SK-N-SH (cell line): ENCODE data around the gene ADK. TPM values are rescaled to one million over a fixed set of nuclear protein-coding genes. Genes with fewer than 3 reads are reported as not detected.

ENCODE experiments used
- CTCF ChIA-PET: fragments of 300-600, 350-600 bp; formaldehyde crosslinking; extraction: SDS; loops from one replicate; lab custom pipeline; 2021; lab: Yijun Ruan, JAX
- POLR2A ChIA-PET: fragments of 350-600 bp; sonication (Branson Sonifier 250); formaldehyde crosslinking; extraction: SDS; loops from one replicate; lab custom pipeline; 2020; ENCODE audit warnings: antibody characterized with exemption, inconsistent platforms; lab: Yijun Ruan, JAX
- DNase-seq: peaks from one replicate; pipeline ENCODE4 v3.0.0; 2012
- H2AFZ ChIP-seq: fragments of 200-600 bp; sonication (generic); 2 replicates; pipeline ENCODE4 v1.8.1; 2016; ENCODE audit warnings: antibody characterized with exemption, mild to moderate bottlenecking, low read depth
- H3F3A ChIP-seq: fragments of 200-600 bp; sonication (generic); replicated peaks from 2 replicates; pipeline ENCODE3; 2016; ENCODE audit warnings: antibody characterized with exemption, mild to moderate bottlenecking; ENCODE audit not compliant: insufficient read depth
- H3K27ac ChIP-seq, 2 experiments: fragments of 200-500 bp in 1 of 2; fragments of 200-600 bp in 1 of 2; sonication (Bioruptor generic) in 1 of 2; sonication (generic), shearing (Covaris generic) in 1 of 2; 2 replicates each; pipeline versions ENCODE4 v1.5.1 to v1.6.1; 2014 to 2016; ENCODE audit warnings: low read depth in 2 of 2, inconsistent platforms in 1 of 2, low read length in 1 of 2, mild to moderate bottlenecking in 1 of 2, mixed read lengths in 1 of 2
- H3K27me3 ChIP-seq: fragments of 200-600 bp; sonication (generic), shearing (Covaris generic); 2 replicates; pipeline ENCODE4 v1.6.1; 2016; ENCODE audit warnings: mixed run types; ENCODE audit not compliant: insufficient read depth
- H3K36me3 ChIP-seq, 2 experiments: fragments of 200-500 bp in 1 of 2; fragments of 200-600 bp in 1 of 2; sonication (Bioruptor generic) in 1 of 2; sonication (generic) in 1 of 2; replicated peaks in 1 of 2; 2 replicates each; pipeline versions ENCODE3 to v1.5.1; 2014 to 2016; ENCODE audit warnings: low read length in 1 of 2, mild to moderate bottlenecking in 1 of 2; ENCODE audit not compliant: insufficient read depth in 2 of 2, control insufficient read depth in 1 of 2
- H3K4me1 ChIP-seq, 2 experiments: fragments of 200-500 bp in 1 of 2; fragments of 200-600 bp in 1 of 2; sonication (Bioruptor generic) in 1 of 2; sonication (generic), shearing (Covaris generic) in 1 of 2; 2 replicates each; pipeline versions ENCODE4 v1.5.1 to v1.6.1; 2014 to 2016; ENCODE audit warnings: low read depth in 1 of 2, low read length in 1 of 2, mixed run types in 1 of 2; ENCODE audit not compliant: insufficient read depth in 2 of 2, control insufficient read depth in 1 of 2
- H3K4me2 ChIP-seq: fragments of 200-600 bp; sonication (generic), shearing (Covaris generic); 2 replicates; pipeline ENCODE4 v1.6.1; 2017; ENCODE audit warnings: mixed run types
- H3K4me3 ChIP-seq, 2 experiments: fragments of 200-500 bp in 1 of 2; fragments of 200-600 bp in 1 of 2; sonication (Bioruptor generic) in 1 of 2; sonication (generic), shearing (Covaris generic) in 1 of 2; 2 replicates each; pipeline versions ENCODE4 v1.5.1 to v1.8.1; 2014 to 2016; ENCODE audit warnings: low read depth in 2 of 2, inconsistent platforms in 1 of 2, low read length in 1 of 2, mild to moderate bottlenecking in 1 of 2, mixed read lengths in 1 of 2, moderate library complexity in 1 of 2
- H3K79me2 ChIP-seq: fragments of 200-600 bp; sonication (generic); 2 replicates; pipeline ENCODE4 v1.8.1; 2017; ENCODE audit warnings: mild to moderate bottlenecking; ENCODE audit not compliant: insufficient read depth
- H3K9ac ChIP-seq: fragments of 200-600 bp; sonication (generic); 2 replicates; pipeline ENCODE4 v1.6.1; 2017; ENCODE audit warnings: mixed run types
- H3K9me2 ChIP-seq: fragments of 200-600 bp; sonication (generic); 2 replicates; pipeline ENCODE4 v1.6.1; 2017; ENCODE audit warnings: mixed run types
- H3K9me3 ChIP-seq: fragments of 200-600 bp; sonication (generic); 2 replicates; pipeline ENCODE4 v1.6.1; 2017; ENCODE audit warnings: mixed run types, mild to moderate bottlenecking, moderate library complexity
- H4K20me1 ChIP-seq: fragments of 200-600 bp; sonication (generic); 2 replicates; pipeline ENCODE4 v1.6.1; 2017; ENCODE audit warnings: mild to moderate bottlenecking, mixed run types; ENCODE audit not compliant: insufficient read depth
- CTCF ChIP-seq: fragments of 200-600 bp; sonication (generic); IDR thresholded peaks from 2 replicates; pipeline ENCODE4 v1.6.1; 2017; ENCODE audit warnings: antibody characterized with exemption, mild to moderate bottlenecking, moderate library complexity
- ELF1 ChIP-seq: IDR thresholded peaks from 2 replicates; pipeline ENCODE4 v1.4.0; 2012
- EZH2phosphoT487 ChIP-seq: fragments of 200-600 bp; sonication (generic); IDR thresholded peaks from 2 replicates; pipeline ENCODE4 v1.6.1; 2017; ENCODE audit warnings: low read depth, mixed run types, mild to moderate bottlenecking, antibody characterized with exemption, moderate library complexity, borderline replicate concordance
- FOXJ3 ChIP-seq: sonication (generic); formaldehyde crosslinking; IDR thresholded peaks from 2 replicates; pipeline ENCODE4 v1.5.1; 2020; ENCODE audit warnings: mild to moderate bottlenecking, missing genetic modification reagents
- GATA2 ChIP-seq: sonication (generic); formaldehyde crosslinking; IDR thresholded peaks from 2 replicates; pipeline ENCODE4 v1.5.0; 2020; ENCODE audit warnings: mild to moderate bottlenecking, missing genetic modification reagents
- JUND ChIP-seq: IDR thresholded peaks from 2 replicates; pipeline ENCODE4 v1.4.0; 2012
- MAX ChIP-seq: IDR thresholded peaks from 2 replicates; pipeline ENCODE4 v1.4.0; 2012; ENCODE audit warnings: low read depth
- MXI1 ChIP-seq: IDR thresholded peaks from 2 replicates; pipeline ENCODE4 v1.6.1; 2012; ENCODE audit warnings: mild to moderate bottlenecking, low read depth, low read length, improper control_type of control experiment
- NFIC ChIP-seq: IDR thresholded peaks from 2 replicates; pipeline ENCODE4 v1.4.0; 2012; ENCODE audit warnings: borderline replicate concordance
- PBX3 ChIP-seq: IDR thresholded peaks from 2 replicates; pipeline ENCODE4; 2012
- POLR2AphosphoS5 ChIP-seq: IDR thresholded peaks from 2 replicates; pipeline ENCODE4 v1.6.1; 2012; ENCODE audit warnings: low read depth, low read length
- RAD21 ChIP-seq: IDR thresholded peaks from 2 replicates; pipeline ENCODE4 v1.6.1; 2012; ENCODE audit warnings: mild to moderate bottlenecking, low read length
- RCOR1 ChIP-seq: fragments of 150-350 bp; IDR thresholded peaks from 2 replicates; pipeline ENCODE4 v1.6.1; 2017; ENCODE audit warnings: antibody characterized with exemption, low read length
- RFX5 ChIP-seq: IDR thresholded peaks from 2 replicates; pipeline ENCODE4 v1.6.1; 2012; ENCODE audit warnings: mild to moderate bottlenecking, improper control_type of control experiment, low read length
- RXRA ChIP-seq: IDR thresholded peaks from 2 replicates; pipeline ENCODE4 v1.4.0; 2012; ENCODE audit warnings: low read depth, mild to moderate bottlenecking, borderline replicate concordance
- SIN3A ChIP-seq: IDR thresholded peaks from 2 replicates; pipeline ENCODE4 v1.6.1; 2012; ENCODE audit warnings: low read depth, mild to moderate bottlenecking, low read length, moderate library complexity, borderline replicate concordance
- TAF1 ChIP-seq: IDR thresholded peaks from 2 replicates; pipeline ENCODE4 v1.6.1; 2012; ENCODE audit warnings: low read depth, mild to moderate bottlenecking, low read length, moderate library complexity, borderline replicate concordance
- YY1 ChIP-seq: IDR thresholded peaks from 2 replicates; pipeline ENCODE4 v1.4.0; 2012; ENCODE audit warnings: low read depth, mild to moderate bottlenecking
- whole genome bisulfite sequencing: methylation state at CpG from one replicate; pipeline ENCODE4 v1.1.6; 2017; ENCODE audit warnings: low lambda C conversion rate; 5-methylcytosine and 5-hydroxymethylcytosine counted together
- polyA plus RNA-seq, 3 experiments: library from polyadenylated mRNA; depleted of rRNA; stranded (reverse); fragments of >200 nt; gene quantifications; 2 replicates each; pipeline ENCODE4 v1.2.3, GENCODE V29; 2012
- TF ChIP-seq, protein P1 (sequence below): fragments of 150-350 bp; IDR thresholded peaks from 2 replicates; pipeline ENCODE4 v1.6.1; 2016; ENCODE audit warnings: mild to moderate bottlenecking, low read depth, low read length
- TF ChIP-seq, protein P2 (sequence below): IDR thresholded peaks from 2 replicates; pipeline ENCODE4 v1.4.0; 2012; ENCODE audit warnings: low read depth, borderline replicate concordance
- TF ChIP-seq, protein P3 (sequence below): IDR thresholded peaks from 2 replicates; pipeline ENCODE4 v1.4.0; 2012; ENCODE audit warnings: low read depth, borderline replicate concordance

The ADK gene
- polyA plus RNA-seq, 1 of the 3 experiments (the other 2 are of a cell fraction) = 25.1 TPM

DNA sequence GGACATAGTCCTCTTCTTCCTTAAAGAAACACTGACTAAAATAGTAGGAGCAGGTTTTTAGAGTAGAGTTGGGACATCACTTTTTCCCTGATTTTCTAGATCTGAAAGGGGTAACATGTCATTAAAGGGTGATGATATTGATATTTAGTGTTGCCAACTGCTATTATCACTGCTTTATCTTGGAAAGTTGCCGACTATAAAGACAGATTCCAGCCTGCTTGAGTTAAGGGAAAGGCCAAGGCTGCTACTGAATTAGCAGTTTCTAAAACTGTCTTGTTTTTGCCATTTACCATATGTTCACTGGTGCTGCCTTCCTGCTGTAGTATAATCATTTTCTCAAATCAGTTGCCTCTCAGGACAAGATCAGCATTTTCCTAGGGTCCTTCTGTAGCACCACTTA lies 30.1 kb upstream of the ADK start (continued):
- TF ChIP-seq CTCF (no peak), YY1 (no peak), ELF1 (no peak), RAD21 (no peak), MXI1 (no peak)
- TF ChIP-seq, protein P1, sequence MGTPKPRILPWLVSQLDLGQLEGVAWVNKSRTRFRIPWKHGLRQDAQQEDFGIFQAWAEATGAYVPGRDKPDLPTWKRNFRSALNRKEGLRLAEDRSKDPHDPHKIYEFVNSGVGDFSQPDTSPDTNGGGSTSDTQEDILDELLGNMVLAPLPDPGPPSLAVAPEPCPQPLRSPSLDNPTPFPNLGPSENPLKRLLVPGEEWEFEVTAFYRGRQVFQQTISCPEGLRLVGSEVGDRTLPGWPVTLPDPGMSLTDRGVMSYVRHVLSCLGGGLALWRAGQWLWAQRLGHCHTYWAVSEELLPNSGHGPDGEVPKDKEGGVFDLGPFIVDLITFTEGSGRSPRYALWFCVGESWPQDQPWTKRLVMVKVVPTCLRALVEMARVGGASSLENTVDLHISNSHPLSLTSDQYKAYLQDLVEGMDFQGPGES = no peak

DNA sequence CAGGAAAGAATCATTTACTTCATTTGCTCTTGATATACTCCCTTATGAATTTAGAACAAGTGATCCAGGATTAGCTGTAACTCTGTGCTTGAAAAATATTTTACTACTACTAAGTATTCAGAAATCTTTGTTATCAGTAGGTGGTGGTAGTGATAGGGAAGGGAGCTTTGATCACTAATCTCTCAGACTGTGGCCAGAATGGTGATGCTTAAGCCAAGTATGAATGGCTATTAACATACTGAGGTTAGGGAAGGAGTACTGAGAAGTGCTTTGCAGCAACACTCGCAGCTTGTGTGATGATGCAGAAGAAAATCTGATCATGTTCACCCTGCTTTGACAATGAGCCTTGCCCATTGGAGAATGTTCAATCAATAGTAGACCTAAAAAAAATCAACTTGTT lies 29.7 kb upstream of the ADK start:
- Histone ChIP-seq H3K4me2 (no peak overlapping the region), H3K4me3 (no peak overlapping the region), H4K20me1 (no peaks in the 10 kb centered on the region), H2AFZ (no peak overlapping the region), H3K79me2 (no peaks in the 10 kb centered on the region; the same call in 1 of the 2 replicates), H3K9ac (no peak overlapping the region), H3K4me1 (peaks cover 2 to 6% of the 10 kb centered on the region in 2 experiments; a peak in 1 of 4 replicates), H3K27me3 (no peaks in the 10 kb centered on the region), H3K27ac (no peak overlapping the region; a peak in 1 of 4 replicates), H3K9me2 (no peaks in the 10 kb centered on the region), H3F3A (peaks cover 81% of the 10 kb centered on the region), H3K36me3 (peaks cover 82 to 92% of the 10 kb centered on the region in 2 experiments), H3K9me3 (no peaks in the 10 kb centered on the region)
- CTCF ChIA-PET = interaction anchor here (1.5 to 4.3 kb wide), 3 partner anchors 18 to 235 kb away, joined by 4 to 15 read pairs (median 6); no protein-coding TSS in a partner anchor
- 100% methylated on average over 1 of the region's 1 CpG for WGBS
- POLR2A ChIA-PET = no interaction called here
- TF ChIP-seq POLR2AphosphoS5 (no peak), EZH2phosphoT487 (no peak), SIN3A (no peak), YY1 (no peak), RAD21 (no peak), NFIC (no peak), RXRA (no peak), GATA2 (CRISPR knock-in tag) (no peak), RFX5 (no peak), TAF1 (no peak), PBX3 (no peak), CTCF (no peak), FOXJ3 (no peak), JUND (no peak), RCOR1 (no peak), MAX (no peak)
- TF ChIP-seq, protein P2, sequence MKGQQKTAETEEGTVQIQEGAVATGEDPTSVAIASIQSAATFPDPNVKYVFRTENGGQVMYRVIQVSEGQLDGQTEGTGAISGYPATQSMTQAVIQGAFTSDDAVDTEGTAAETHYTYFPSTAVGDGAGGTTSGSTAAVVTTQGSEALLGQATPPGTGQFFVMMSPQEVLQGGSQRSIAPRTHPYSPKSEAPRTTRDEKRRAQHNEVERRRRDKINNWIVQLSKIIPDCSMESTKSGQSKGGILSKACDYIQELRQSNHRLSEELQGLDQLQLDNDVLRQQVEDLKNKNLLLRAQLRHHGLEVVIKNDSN = no peak
- TF ChIP-seq, protein P3, sequence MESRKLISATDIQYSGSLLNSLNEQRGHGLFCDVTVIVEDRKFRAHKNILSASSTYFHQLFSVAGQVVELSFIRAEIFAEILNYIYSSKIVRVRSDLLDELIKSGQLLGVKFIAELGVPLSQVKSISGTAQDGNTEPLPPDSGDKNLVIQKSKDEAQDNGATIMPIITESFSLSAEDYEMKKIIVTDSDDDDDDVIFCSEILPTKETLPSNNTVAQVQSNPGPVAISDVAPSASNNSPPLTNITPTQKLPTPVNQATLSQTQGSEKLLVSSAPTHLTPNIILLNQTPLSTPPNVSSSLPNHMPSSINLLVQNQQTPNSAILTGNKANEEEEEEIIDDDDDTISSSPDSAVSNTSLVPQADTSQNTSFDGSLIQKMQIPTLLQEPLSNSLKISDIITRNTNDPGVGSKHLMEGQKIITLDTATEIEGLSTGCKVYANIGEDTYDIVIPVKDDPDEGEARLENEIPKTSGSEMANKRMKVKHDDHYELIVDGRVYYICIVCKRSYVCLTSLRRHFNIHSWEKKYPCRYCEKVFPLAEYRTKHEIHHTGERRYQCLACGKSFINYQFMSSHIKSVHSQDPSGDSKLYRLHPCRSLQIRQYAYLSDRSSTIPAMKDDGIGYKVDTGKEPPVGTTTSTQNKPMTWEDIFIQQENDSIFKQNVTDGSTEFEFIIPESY = no peak
- no peak for DNase-seq
